GM23248 (cell line): ENCODE measurements around the gene GCNT2.

Source experiments
- EZH2 ChIP-seq: fragments of 200-600 bp; sonication (generic); IDR thresholded peaks from 2 replicates; pipeline ENCODE4 v1.6.1; 2018; ENCODE audit warnings: antibody characterized with exemption, mild to moderate bottlenecking; ENCODE audit not compliant: insufficient read depth, poor library complexity, severe bottlenecking
- EZH2phosphoT487 ChIP-seq: fragments of 200-600 bp; sonication (generic); IDR thresholded peaks from 2 replicates; pipeline ENCODE4 v1.6.1; 2018; ENCODE audit warnings: antibody characterized with exemption, moderate library complexity, mild to moderate bottlenecking, low read depth; ENCODE audit not compliant: insufficient read depth

- TF ChIP-seq EZH2phosphoT487: no peak
- TF ChIP-seq EZH2: no peak
These were observed 46.3 kb downstream of the GCNT2 start for GRCh38 chr6:10567256-10568026.
